GM23248 (cell line): ENCODE results near the gene MACROD2.

Experiments
- EZH2 ChIP-seq: fragments of 200-600 bp; sonication (generic); IDR thresholded peaks from 2 replicates; pipeline ENCODE4 v1.6.1; 2018; ENCODE audit warnings: antibody characterized with exemption, mild to moderate bottlenecking; ENCODE audit not compliant: insufficient read depth, poor library complexity, severe bottlenecking
- EZH2phosphoT487 ChIP-seq: fragments of 200-600 bp; sonication (generic); IDR thresholded peaks from 2 replicates; pipeline ENCODE4 v1.6.1; 2018; ENCODE audit warnings: antibody characterized with exemption, moderate library complexity, mild to moderate bottlenecking, low read depth; ENCODE audit not compliant: insufficient read depth

GRCh38 chr20:15886250-15886649 is 1890.9 kb downstream of the MACROD2 start:
- TF ChIP-seq EZH2phosphoT487 (no peak), EZH2 (no peak)
